Hindlimb muscle (tissue), 1 donor: ENCODE results near the gene ASB1. TPM values are rescaled to one million over a fixed set of nuclear protein-coding genes. Genes with fewer than 3 reads are reported as not detected.
"Not testable (repeated sequence)": the region's sequence is repeated elsewhere in the genome, so short reads cannot be mapped to it uniquely, and the experiment has no call there.

Experiments
- DNase-seq: peaks from one replicate; pipeline ENCODE4 v3.0.0-alpha.2; 2013
- polyA plus RNA-seq: library from polyadenylated mRNA; unstranded; fragments of 120-200 nt; gene quantifications from one replicate; pipeline ENCODE4 v1.2.1, GENCODE V29; 2013; ENCODE audit not compliant: insufficient read length

The ASB1 gene
- polyA plus RNA-seq, 1 donor = 49.7 TPM

GRCh38 chr2:238423561-238424312 lies 3.0 kb upstream of the ASB1 start:
- DNase-seq = no peak

DNA sequence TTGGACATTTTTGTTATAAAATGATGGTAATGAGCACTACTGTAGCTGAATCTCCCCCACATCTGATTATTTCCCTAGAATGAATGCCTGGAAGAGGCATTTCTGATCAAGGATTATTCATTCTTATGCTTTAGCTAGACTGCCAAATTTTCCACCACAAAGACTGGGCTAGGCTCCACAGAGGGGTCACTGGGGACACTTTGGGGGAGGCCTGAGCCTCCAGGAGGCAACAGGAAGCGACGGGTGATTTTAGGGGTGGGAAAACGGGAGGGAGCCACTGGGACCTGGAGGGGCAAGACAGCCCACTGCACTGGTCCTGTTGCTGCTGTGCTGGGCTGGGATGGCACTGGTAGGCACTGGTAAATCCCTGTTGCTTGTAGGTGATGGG lies 2.4 kb upstream of the ASB1 start:
- no peak for DNase-seq

DNA sequence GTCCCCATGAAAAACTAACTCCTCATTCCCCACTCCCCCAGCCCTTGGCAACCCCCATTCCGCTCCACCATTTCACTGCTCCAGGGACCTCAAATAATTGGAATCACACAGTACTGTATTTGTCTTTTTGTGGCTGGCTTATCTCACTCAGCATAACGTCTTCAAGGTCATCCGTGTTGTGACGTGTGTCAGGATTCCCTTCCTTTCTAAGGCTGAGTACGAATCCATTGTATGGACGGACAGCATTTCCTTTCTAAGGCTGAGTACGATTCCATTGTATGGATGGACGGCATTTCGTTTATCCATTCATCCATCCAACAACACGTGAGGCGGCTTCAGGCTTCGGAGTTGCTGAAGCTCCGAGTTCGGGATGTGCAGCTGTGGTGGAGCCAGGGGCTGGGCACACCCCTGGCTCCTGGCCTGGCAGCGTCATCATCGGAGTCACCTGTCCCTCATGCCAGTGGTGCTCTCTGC lies 1.2 kb upstream of the ASB1 start:
- no peak for DNase-seq

GRCh38 chr2:238425979-238426567 lies 654 bp upstream of the ASB1 start:
- DNase-seq = no peak

- no peak for DNase-seq
These were observed 872 bp downstream of the ASB1 start for GRCh38 chr2:238427435-238428162.

GRCh38 chr2:238428866-238429265 lies 2.1 kb downstream of the ASB1 start:
- no peak for DNase-seq

DNA sequence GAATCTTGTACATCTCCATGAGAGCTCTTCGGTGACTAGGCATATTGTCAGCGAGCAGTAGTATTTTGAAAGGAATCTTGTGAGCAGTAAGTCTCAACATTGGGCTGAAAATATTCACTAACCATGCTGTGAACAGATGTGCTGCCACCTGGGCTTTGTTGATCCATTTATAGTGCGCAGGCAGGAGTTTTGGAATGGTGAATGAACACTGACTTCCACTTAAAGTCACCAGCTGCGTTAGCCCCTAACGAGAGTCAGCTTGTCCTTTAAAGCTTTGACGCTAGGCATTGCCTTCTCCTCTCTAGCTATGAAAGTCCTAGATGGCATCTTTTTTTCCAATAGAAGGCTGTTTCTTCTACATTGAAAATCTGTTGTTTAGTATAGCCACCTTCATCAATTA lies 4.1 kb downstream of the ASB1 start:
- DNase-seq = no peak

GRCh38 chr2:238431456-238431855 lies 4.7 kb downstream of the ASB1 start:
- DNase-seq = no peak

- DNase-seq = no peak
These were observed 6.7 kb downstream of the ASB1 start for GRCh38 chr2:238433300-238433915.

- no peak for DNase-seq
These were observed 7.5 kb downstream of the ASB1 start for GRCh38 chr2:238433941-238434845.

DNA sequence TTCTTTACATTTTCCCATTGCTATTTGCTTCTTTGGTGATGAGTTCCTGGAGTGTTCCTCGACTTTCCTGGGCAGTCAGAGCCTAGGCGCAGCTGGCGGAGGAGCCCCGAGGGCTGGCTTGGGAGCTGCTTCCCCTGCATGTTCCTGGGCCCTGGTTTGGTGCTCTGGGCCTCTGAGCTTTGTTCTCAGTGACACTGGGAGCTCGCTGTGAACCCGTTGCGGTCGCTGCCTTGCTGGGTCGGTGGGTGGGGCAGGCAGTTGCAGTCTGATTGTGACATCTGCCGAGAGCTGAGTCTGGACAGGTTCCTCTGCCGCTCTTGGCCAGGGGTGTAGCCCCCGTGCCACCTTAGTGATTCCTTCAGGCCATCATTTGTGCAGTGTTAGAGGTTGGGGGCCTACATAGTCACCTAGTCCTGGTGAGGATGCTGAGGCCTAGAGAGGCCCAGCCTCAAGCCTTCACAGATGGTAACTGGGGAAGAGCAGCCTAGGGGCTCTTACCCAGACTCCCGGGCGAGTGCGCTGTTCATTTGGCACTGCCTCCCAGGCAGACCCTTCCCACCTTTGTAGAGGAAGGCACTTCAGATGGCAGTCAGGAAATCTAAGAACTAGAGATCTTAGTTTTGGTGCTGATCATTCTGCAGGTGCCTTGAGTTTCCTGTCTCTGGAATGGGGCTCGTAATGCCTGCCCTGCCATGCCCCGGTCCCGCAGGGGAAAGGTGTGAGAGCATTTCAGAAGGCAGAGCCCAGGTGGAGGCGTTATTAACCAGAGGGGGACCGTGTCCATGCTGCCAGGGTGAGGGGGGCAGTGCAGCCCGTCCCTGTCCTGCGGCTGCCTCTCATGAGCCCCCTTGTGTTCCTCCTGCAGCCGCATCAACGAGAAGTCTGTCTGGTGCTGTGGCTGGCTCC lies 8.4 kb downstream of the ASB1 start:
- no peak for DNase-seq

DNA sequence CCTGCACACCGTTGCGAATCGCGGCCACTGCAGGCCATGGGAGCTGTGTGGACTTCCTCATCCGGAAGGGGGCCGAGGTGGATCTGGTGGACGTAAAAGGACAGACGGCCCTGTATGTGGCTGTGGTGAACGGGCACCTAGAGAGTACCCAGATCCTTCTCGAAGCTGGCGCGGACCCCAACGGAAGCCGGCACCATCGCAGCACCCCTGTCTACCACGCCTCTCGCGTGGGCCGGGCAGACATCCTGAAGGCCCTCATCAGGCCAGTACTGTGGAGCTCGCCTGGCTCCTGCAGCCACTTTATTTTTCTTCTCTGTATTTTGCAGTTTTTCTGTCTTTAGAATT lies 9.0 kb downstream of the ASB1 start:
- no peak for DNase-seq

DNA sequence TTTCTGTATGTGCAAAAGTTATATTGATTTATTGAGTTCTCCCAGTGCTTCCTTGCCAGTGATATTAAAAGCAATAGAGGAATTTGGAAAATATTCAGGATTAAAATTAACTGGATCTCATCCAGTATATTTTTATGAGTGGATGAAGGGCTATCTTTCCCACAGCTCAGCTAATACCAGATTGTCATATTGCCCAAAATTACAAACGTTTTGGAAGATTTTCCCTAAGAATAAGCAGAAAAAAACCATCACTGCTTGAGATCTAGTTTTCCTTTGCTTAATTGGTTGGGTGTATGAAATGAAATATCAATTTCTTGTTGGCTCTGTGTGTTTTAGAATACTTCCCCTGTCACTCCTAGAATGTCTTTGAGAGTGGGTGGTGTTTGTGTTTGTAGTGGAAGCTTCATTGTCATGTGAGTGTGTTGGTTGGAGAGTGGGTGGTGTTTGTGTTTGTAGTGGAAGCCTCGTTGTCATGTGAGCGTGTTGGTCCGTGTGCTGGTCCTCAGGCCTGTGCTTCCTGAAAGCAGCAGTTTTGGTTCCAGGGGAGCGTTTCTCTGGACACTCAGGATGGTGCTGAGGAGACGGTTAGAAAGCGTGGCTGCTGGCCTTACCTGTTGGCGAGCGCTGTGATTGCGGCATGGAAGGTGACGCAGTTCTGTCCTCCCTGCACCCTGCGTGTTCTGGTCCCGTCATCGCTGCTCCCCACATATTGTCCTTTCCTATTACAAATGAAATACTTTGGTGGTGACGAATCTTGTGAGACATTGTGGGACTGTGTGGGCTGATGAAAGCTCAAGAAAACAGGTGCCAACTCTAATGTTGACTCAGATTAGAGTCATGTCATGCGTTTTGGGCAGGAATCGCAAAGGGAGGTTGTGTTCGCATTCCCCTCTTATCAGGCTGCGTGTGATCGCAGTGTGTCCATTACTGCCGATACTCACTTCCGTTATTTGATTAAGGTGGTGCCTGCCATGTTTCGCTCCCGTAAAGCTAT lies 12.4 kb downstream of the ASB1 start:
- DNase-seq = no peak

GRCh38 chr2:238439917-238440316 lies 13.2 kb downstream of the ASB1 start:
- DNase-seq = no peak

GRCh38 chr2:238440331-238440730 lies 13.6 kb downstream of the ASB1 start:
- no peak for DNase-seq

GRCh38 chr2:238440767-238441166 lies 14.0 kb downstream of the ASB1 start:
- no peak for DNase-seq

DNA sequence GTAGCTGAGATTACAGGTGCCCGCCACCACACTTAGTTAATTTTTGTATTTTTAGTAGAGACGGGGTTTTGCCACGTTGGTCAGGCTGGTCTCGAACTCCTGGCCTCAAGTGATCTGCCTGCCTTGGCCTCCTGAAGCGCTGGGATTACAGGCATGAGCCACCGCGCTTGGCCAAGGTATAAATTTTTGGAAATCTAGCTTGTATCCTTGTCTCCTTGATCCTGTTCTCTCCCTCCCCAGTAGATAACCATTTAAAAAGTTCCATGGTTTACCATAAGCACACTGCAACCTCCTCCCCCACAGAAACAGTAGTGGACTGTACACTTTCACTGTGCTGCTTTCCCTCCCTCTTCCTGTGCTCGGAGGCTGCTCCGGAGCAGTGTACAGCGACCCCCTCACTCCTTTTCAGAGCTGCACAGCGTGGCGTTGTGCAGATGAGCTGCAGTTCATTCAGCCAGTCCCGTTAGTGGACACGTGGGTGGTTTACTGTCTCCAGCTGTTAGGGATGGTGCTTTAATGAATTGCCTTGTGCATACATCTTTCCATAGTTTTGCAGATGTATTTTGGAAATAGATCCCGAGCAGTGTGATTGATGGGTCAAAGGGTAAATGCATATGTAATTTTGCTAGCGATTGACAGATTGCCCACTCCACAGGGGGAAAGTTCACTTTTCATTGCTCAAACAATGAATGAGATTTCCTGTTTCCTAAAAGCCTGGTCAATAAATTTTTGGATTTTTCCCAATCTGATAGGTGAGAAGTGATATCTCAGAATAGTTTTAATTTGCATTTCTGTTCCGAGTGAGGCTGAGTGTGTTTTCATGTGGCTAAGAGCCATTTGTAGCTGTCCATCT lies 14.8 kb downstream of the ASB1 start:
- DNase-seq = no peak

DNA sequence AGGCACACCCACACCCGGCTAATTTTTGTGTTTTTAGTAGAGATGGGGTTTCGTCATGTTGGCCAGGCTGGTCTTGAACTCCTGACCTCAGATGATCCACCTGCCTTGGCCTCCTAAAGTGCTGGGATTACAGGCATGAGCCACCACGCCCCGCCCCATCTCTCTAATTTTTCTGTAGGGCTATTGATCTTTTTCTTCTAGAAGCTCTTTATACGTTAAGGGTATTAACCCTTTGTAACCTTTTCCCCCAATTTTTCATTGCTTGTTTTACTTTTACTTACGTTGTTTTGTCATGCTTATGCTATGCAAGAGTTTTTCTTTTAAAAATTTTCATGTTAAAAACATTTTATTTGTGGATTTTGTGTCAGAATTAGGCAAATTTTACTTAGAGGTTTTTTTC lies 15.5 kb downstream of the ASB1 start:
- not testable (repeated sequence) for DNase-seq

DNA sequence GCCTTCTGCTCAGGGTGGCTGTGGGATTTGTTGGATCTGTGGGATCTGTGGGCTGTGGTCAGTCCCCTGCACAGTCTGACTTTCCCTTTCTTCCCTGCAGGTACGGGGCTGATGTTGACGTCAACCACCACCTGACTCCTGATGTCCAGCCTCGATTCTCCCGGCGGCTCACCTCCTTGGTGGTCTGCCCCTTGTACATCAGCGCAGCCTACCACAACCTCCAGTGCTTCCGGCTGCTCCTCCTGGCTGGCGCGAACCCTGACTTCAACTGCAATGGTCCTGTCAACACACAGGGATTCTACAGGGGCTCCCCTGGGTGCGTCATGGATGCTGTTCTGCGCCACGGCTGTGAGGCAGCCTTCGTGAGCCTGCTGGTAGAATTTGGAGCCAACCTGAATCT lies 17.5 kb downstream of the ASB1 start:
- no peak for DNase-seq
